ENCODE results near the gene NOTUM.

DNA sequence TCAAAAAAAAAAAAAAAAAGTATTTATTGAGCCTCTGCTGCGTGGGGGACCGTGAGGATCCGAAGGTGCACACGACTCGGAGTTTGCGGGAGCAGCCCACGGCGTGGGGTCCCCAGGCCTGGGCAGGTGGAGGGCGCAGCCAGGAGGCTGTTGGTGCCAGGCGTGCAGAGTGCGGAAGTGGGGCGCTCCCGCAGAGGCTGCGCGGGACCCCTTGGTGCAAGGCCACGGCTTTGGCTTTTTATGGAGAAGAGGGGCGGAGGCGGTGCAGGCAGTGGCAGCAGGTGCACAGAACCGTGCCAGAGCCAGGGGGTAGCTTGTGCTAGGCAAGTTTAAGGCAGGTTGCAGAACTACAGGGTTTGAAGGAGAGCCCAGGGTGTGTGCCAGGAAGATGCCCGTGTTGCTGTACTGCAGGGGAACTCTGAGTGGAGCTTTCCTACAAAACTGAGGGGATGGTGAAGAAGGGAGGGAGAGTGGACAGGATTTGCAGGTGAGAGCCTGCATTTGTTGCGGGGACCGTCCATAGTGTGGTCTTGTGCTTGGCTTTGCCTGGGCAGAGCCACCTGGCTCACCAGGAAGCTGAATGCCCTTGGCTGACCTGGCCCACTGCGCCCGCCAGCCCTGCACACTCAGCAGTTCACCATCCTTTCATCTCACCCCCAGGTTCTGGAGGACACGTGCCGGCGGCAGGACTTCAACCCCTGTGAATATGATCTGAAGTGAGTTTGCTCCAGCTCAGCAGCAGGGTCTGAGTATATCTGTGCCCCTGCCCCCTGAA lies 17.7 kb upstream of the NOTUM start:
- TF ChIP-seq BHLHE40 (IDR thresholded peaks at IDR 0.05; ENCODE audit: low read depth, low read length) (no peak), POLR2A (IDR thresholded peaks at IDR 0.05; ENCODE audit: low read depth, low read length) (no peak), NFE2L2 (IDR thresholded peaks at IDR 0.05; ENCODE audit: low read depth, low read length) (no peak), CEBPB (IDR thresholded peaks at IDR 0.05; ENCODE audit: low read depth, low read length) (no peak), RAD21 (IDR thresholded peaks at IDR 0.05; ENCODE audit: low read length) (no peak), MXI1 (IDR thresholded peaks at IDR 0.05; ENCODE audit: borderline replicate concordance, low read depth, low read length) (no peak), MAZ (IDR thresholded peaks at IDR 0.05; ENCODE audit: borderline replicate concordance, low read depth, low read length) (no peak), MAFK (IDR thresholded peaks at IDR 0.05; ENCODE audit: low read depth, low read length) (no peak), FOS (IDR thresholded peaks at IDR 0.05; ENCODE audit: low read depth, low read length) (no peak), SMC3 (IDR thresholded peaks at IDR 0.05; ENCODE audit: low read depth, low read length) (no peak), RFX5 (IDR thresholded peaks at IDR 0.05; ENCODE audit: low read depth, low read length) (no peak)
- TF ChIP-seq, protein P1, sequence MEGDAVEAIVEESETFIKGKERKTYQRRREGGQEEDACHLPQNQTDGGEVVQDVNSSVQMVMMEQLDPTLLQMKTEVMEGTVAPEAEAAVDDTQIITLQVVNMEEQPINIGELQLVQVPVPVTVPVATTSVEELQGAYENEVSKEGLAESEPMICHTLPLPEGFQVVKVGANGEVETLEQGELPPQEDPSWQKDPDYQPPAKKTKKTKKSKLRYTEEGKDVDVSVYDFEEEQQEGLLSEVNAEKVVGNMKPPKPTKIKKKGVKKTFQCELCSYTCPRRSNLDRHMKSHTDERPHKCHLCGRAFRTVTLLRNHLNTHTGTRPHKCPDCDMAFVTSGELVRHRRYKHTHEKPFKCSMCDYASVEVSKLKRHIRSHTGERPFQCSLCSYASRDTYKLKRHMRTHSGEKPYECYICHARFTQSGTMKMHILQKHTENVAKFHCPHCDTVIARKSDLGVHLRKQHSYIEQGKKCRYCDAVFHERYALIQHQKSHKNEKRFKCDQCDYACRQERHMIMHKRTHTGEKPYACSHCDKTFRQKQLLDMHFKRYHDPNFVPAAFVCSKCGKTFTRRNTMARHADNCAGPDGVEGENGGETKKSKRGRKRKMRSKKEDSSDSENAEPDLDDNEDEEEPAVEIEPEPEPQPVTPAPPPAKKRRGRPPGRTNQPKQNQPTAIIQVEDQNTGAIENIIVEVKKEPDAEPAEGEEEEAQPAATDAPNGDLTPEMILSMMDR (conservative IDR thresholded peaks at IDR 0.05; ENCODE audit: low read depth, low read length): no peak
- TF ChIP-seq, protein P2, sequence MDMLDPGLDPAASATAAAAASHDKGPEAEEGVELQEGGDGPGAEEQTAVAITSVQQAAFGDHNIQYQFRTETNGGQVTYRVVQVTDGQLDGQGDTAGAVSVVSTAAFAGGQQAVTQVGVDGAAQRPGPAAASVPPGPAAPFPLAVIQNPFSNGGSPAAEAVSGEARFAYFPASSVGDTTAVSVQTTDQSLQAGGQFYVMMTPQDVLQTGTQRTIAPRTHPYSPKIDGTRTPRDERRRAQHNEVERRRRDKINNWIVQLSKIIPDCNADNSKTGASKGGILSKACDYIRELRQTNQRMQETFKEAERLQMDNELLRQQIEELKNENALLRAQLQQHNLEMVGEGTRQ (IDR thresholded peaks at IDR 0.05; ENCODE audit: low read depth, low read length): no peak
- TF ChIP-seq, protein P3, sequence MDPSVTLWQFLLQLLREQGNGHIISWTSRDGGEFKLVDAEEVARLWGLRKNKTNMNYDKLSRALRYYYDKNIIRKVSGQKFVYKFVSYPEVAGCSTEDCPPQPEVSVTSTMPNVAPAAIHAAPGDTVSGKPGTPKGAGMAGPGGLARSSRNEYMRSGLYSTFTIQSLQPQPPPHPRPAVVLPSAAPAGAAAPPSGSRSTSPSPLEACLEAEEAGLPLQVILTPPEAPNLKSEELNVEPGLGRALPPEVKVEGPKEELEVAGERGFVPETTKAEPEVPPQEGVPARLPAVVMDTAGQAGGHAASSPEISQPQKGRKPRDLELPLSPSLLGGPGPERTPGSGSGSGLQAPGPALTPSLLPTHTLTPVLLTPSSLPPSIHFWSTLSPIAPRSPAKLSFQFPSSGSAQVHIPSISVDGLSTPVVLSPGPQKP (IDR thresholded peaks at IDR 0.05; ENCODE audit: borderline replicate concordance, low read depth, low read length): no peak
